Type B pancreatic cell (in vitro differentiated cells): ENCODE data around the gene PKN1. TPM values are rescaled to one million over a fixed set of nuclear protein-coding genes. Genes with fewer than 3 reads are reported as not detected.

Experiments
- DNase-seq: peaks from one replicate; pipeline ENCODE4 v3.0.0; 2021; ENCODE audit warnings: mixed read lengths; ENCODE audit not compliant: unreplicated experiment; ENCODE audit errors: extremely low spot score
- H3K27ac Mint-ChIP-seq: 2 replicates; pipeline ENCODE4 v1.8.0; 2021; ENCODE audit warnings: mild to moderate bottlenecking, mixed read lengths
- H3K27me3 Mint-ChIP-seq: 2 replicates; pipeline ENCODE4 v1.8.0; 2021; ENCODE audit warnings: mixed read lengths
- H3K36me3 Mint-ChIP-seq: 2 replicates; pipeline ENCODE4 v1.8.0; 2021; ENCODE audit warnings: mixed read lengths
- H3K4me1 Mint-ChIP-seq: one replicate; pipeline ENCODE4 v1.8.0; 2021; ENCODE audit warnings: mixed read lengths; ENCODE audit not compliant: unreplicated experiment
- H3K4me3 Mint-ChIP-seq: 2 replicates; pipeline ENCODE4 v1.8.0; 2021; ENCODE audit warnings: mild to moderate bottlenecking, mixed read lengths
- H3K9me3 Mint-ChIP-seq: 2 replicates; pipeline ENCODE4 v1.8.0; 2021; ENCODE audit warnings: mixed read lengths
- CTCF ChIP-seq: fragments of 200-600 bp; sonication (generic); conservative IDR thresholded peaks from 2 replicates; pipeline ENCODE4 v1.5.0; 2021; ENCODE audit warnings: antibody characterized with exemption, mild to moderate bottlenecking
- long read RNA-seq: library from polyadenylated mRNA; unstranded; transcript quantifications from one replicate; pipeline ENCODE4 v2.0.0, GENCODE V29; 2020
- total RNA-seq: library from RNA; stranded (reverse); gene quantifications from 2 replicates; pipeline ENCODE4 v1.2.1, GENCODE V29; 2021; ENCODE audit warnings: low replicate concordance

The PKN1 gene
- total RNA-seq, result 63.1 and 85.3 TPM in 2 replicates
- long read RNA-seq, result 0 reads

GRCh38 chr19:14432791-14433553, at the start of gene PKN1:
Gene PKN1, plus strand, starts transcription at chr19:14433306. Its CDS starts 216 bp downstream, at chr19:14433522.
- no peaks in the 10 kb centered on the region for H3K36me3 Mint-ChIP-seq
- peak within 1 kb of the TSS; percentile 24 for H3K27ac Mint-ChIP-seq
- peak within 1 kb of the TSS; percentile 87 for H3K4me3 Mint-ChIP-seq
- no peak for DNase-seq
- TF ChIP-seq CTCF, result no peak
- no peaks in the 10 kb centered on the region for H3K9me3 Mint-ChIP-seq
- H3K4me1 Mint-ChIP-seq, result peaks cover 11% of the 10 kb centered on the region
- peaks cover 9% of the 10 kb centered on the region for H3K27me3 Mint-ChIP-seq

GRCh38 chr19:14383661-14384555, 49.2 kb upstream of the PKN1 start:
- Mint-ChIP-seq H3K27ac (peak overlapping the region; percentile 44), H3K9me3 (no peaks in the 10 kb centered on the region), H3K36me3 (no peaks in the 10 kb centered on the region), H3K4me1 (peaks cover 19% of the 10 kb centered on the region), H3K4me3 (no peak overlapping the region), H3K27me3 (peaks cover 4% of the 10 kb centered on the region)
- no peak for TF ChIP-seq CTCF
- DNase-seq, result no peak

DNA sequence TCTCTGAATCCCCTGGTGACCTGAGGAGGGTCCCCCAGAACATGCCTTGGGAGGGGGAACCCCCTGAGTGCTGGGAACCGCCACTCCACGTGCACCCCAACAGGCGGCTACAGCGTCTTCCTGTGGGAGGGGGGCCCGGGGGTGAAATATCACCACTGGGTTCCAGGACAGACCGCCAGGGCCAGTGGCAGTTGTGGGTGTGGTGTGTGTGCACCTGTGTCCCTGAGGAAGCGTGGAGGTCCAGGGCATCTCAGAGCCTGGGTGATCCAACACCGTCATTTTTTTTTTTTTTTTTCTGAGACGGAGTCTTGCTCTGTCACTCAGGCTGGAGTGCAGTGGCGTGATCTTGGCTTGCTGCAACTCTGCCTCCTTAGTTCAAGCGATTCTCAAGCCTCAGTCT, 47.6 kb upstream of the PKN1 start:
- Mint-ChIP-seq H3K36me3 (no peaks in the 10 kb centered on the region), H3K27me3 (peaks cover 4% of the 10 kb centered on the region), H3K4me3 (no peak overlapping the region), H3K4me1 (peaks cover 12% of the 10 kb centered on the region), H3K9me3 (no peaks in the 10 kb centered on the region), H3K27ac (no peak overlapping the region)
- DNase-seq, result no peak
- TF ChIP-seq CTCF, result no peak

DNA sequence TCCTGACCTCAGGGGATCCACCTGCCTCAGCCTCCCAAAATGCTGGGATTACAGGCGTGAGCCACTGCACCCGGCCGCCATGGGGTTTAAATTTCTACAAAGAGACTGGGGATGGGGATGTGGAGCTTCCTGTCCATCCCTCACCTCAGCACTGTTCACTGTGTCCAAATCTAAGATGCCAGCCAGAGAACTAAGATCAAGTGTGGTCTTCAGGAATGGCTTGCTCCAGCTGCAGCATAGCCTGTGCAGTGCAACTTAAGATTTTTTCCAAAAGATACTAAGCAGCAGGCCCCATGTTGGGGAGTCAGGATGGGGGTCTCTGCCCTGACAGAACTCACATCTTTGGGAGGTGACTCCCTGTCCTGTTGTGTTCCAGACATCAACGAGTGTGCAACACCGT, 42.6 kb upstream of the PKN1 start:
- DNase-seq, result no peak
- Mint-ChIP-seq H3K36me3 (no peaks in the 10 kb centered on the region), H3K4me3 (no peak overlapping the region), H3K9me3 (no peaks in the 10 kb centered on the region), H3K27me3 (no peaks in the 10 kb centered on the region), H3K27ac (no peak overlapping the region), H3K4me1 (no peaks in the 10 kb centered on the region)
- no peak for TF ChIP-seq CTCF

DNA sequence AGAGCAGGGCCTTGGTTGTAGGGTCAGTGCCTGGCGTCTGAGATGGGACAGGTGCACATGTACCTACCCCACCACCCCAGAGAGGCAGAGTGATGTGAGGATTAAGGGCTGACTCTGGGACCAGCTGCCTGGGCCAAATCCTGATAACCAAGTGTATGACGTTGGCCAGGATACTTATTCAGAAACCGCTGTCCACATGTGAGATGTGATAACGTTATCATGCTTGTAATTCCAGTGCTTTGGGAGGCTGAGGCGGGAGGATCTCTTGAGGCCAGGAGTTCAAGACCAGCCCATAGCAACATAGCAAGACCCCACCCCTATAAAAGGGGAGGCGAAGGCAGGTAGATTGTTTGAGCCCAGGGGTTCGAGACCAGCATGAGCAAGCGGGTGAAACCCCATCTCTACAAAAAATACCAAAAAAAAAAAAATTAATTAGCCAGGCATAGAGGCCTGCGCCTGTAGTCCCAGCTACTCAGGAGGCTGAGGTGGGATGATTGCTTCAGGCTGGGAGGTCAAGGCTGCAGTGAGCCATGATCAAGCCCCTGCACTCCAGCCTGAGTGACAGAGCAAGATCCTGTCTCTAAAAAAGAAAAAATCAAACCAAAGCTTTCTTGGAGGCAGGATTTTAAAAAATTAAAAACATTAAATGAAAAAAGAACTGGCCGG, 41.8 kb upstream of the PKN1 start:
- Mint-ChIP-seq H3K9me3 (no peaks in the 10 kb centered on the region), H3K27me3 (no peaks in the 10 kb centered on the region), H3K27ac (no peak overlapping the region), H3K4me3 (no peak overlapping the region), H3K4me1 (no peaks in the 10 kb centered on the region), H3K36me3 (no peaks in the 10 kb centered on the region)
- no peak for DNase-seq
- TF ChIP-seq CTCF, result no peak
